ENCODE data around the gene FOXC2.

DNA sequence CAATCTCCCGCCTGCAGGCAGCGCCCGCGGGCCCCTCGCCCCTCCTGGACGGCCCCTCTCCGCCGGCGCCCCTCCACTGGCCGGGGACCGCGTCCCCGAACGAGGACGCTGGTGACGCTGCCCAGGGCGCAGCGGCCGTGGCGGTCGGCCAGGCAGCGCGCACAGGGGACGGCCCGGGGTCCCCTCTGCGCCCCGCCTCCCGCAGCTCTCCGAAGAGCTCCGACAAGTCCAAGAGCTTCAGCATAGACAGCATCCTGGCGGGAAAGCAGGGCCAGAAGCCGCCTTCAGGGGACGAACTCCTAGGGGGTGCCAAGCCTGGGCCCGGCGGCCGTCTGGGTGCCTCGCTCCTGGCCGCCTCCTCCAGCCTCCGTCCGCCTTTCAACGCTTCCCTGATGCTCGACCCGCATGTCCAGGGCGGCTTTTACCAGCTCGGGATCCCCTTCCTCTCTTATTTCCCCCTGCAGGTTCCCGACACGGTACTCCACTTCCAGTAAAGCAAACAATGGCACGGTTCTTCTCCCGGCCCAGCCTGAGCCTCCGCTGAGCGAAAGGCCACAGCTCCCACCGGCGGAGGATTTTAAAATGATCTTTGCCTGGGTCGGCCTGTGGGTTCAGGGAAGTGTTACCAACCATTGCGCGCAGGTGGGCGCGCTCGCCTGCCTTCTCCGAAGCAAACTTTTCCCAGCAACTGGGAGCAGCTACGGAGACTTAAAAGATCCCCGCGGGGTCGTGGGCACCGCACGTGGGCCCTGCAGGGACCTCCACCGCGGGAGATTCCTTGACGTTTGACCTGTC is 12.8 kb downstream of the FOXC2 start:
- TF ChIP-seq MEF2A (IDR thresholded peaks at IDR 0.05; ENCODE audit: borderline replicate concordance, low read depth) = no peak
- no peak for TF ChIP-seq SIN3A (IDR thresholded peaks at IDR 0.05; ENCODE audit: borderline replicate concordance, low read depth, low read length)
- TF ChIP-seq EZH2phosphoT487 (IDR thresholded peaks at IDR 0.05; ENCODE audit: borderline replicate concordance, low read depth) = no peak
- TF ChIP-seq POLR2AphosphoS5 (IDR thresholded peaks at IDR 0.05; ENCODE audit: low read depth, low read length) = no peak
- TF ChIP-seq GATA2 (CRISPR knock-in tag; IDR thresholded peaks at IDR 0.05) = no peak
- TF ChIP-seq TAF1 (IDR thresholded peaks at IDR 0.05; ENCODE audit: borderline replicate concordance, low read depth, low read length) = no peak

All from SK-N-SH (cell line).